Thoracic aorta (tissue), 2 donors: Measurements from ENCODE around the gene CFAP46. TPM values are rescaled to one million over a fixed set of nuclear protein-coding genes. Genes with fewer than 3 reads are reported as not detected.

ENCODE experiments used
- ATAC-seq: fragments of 150-250 bp; one replicate; pipeline ENCODE4 v1.8.0; 2017; ENCODE audit warnings: low read depth; ENCODE audit not compliant: insufficient number of reproducible peaks, low FRiP score
- DNase-seq: peaks from one replicate; pipeline ENCODE4 v3.0.0-alpha.2; 2020; ENCODE audit warnings: low spot score
- H3K27ac ChIP-seq, 2 donors: fragments of 200-600 bp; sonication (generic); 1 replicate in 1 of 2; 2 replicates in 1 of 2; pipeline ENCODE4 v1.5.1; 2016; ENCODE audit warnings: mild to moderate bottlenecking in 2 of 2, moderate library complexity in 2 of 2
- H3K27me3 ChIP-seq: fragments of 200-600 bp; sonication (generic); replicated peaks from 2 replicates; pipeline ENCODE4 v1.6.0; 2016; ENCODE audit warnings: mild to moderate bottlenecking; ENCODE audit not compliant: insufficient read depth
- H3K36me3 ChIP-seq: fragments of 200-600 bp; sonication (generic); one replicate; pipeline ENCODE4 v1.5.1; 2016
- H3K4me1 ChIP-seq, 2 donors: fragments of 200-600 bp; sonication (generic); 1 replicate in 1 of 2; 2 replicates in 1 of 2; pipeline versions ENCODE4 v1.5.1 to v1.6.0; 2016; ENCODE audit warnings: low read depth in 2 of 2, mild to moderate bottlenecking in 1 of 2; ENCODE audit not compliant: control insufficient read depth in 1 of 2
- H3K4me3 ChIP-seq: fragments of 200-600 bp; sonication (generic); 2 replicates; pipeline ENCODE4 v1.5.1; 2016; ENCODE audit warnings: mild to moderate bottlenecking
- H3K9me3 ChIP-seq: fragments of 200-600 bp; sonication (generic); 2 replicates; pipeline ENCODE4 v1.5.1; 2016
- CTCF ChIP-seq: fragments of 200-600 bp; sonication (generic); IDR thresholded peaks from one replicate; pipeline ENCODE4 v1.5.1; 2019; ENCODE audit warnings: antibody characterized with exemption
- total RNA-seq, 2 donors: library from RNA; depleted of rRNA; stranded (reverse); fragments of >200 nt; gene quantifications; one replicate each; pipeline versions ENCODE4 v1.1.0 to v1.2.3, GENCODE V29; 2016

The CFAP46 gene
- total RNA-seq, 2 donors from 2014 or later, result not detected

GRCh38 chr10:132985546-132985900 is 43.2 kb upstream of the CFAP46 start:
- Histone ChIP-seq H3K4me3 (no peak overlapping the region), H3K9me3 (no peaks in the 10 kb centered on the region), H3K36me3 (no peaks in the 10 kb centered on the region), H3K27ac (no peak overlapping the region), H3K27me3 (no peaks in the 10 kb centered on the region), H3K4me1 (no peaks in the 10 kb centered on the region)
- ATAC-seq, result no peak
- TF ChIP-seq CTCF, result no peak
- no peak for DNase-seq

GRCh38 chr10:132984801-132985545 is 42.6 kb upstream of the CFAP46 start:
- no peak for DNase-seq
- no peak overlapping the region for H3K27ac ChIP-seq
- no peaks in the 10 kb centered on the region for H3K4me1 ChIP-seq
- no peak for ATAC-seq
- no peak overlapping the region for H3K4me3 ChIP-seq
- H3K9me3 ChIP-seq, result no peaks in the 10 kb centered on the region
- H3K36me3 ChIP-seq, result no peaks in the 10 kb centered on the region
- H3K27me3 ChIP-seq, result no peaks in the 10 kb centered on the region
- TF ChIP-seq CTCF, result no peak

- no peak for DNase-seq
- no peak for ATAC-seq
- no peak for TF ChIP-seq CTCF
- H3K9me3 ChIP-seq, result no peaks in the 10 kb centered on the region
- no peak overlapping the region for H3K27ac ChIP-seq
- no peaks in the 10 kb centered on the region for H3K27me3 ChIP-seq
- H3K36me3 ChIP-seq, result no peaks in the 10 kb centered on the region
- H3K4me3 ChIP-seq, result no peak overlapping the region
- H3K4me1 ChIP-seq, result no peaks in the 10 kb centered on the region
These were observed 41.6 kb upstream of the CFAP46 start for GRCh38 chr10:132984008-132984295.

GRCh38 chr10:132983252-132984007 is 41.1 kb upstream of the CFAP46 start:
- no peak for TF ChIP-seq CTCF
- Histone ChIP-seq H3K27me3 (no peaks in the 10 kb centered on the region), H3K4me1 (no peaks in the 10 kb centered on the region), H3K4me3 (no peak overlapping the region), H3K9me3 (no peaks in the 10 kb centered on the region), H3K36me3 (no peaks in the 10 kb centered on the region), H3K27ac (no peak overlapping the region)
- DNase-seq, result no peak
- no peak for ATAC-seq

- TF ChIP-seq CTCF, result no peak
- no peaks in the 10 kb centered on the region for H3K36me3 ChIP-seq
- H3K27ac ChIP-seq, result no peak overlapping the region
- no peaks in the 10 kb centered on the region for H3K27me3 ChIP-seq
- ATAC-seq (no peak), DNase-seq (no peak)
- H3K9me3 ChIP-seq, result no peaks in the 10 kb centered on the region
- H3K4me1 ChIP-seq, result no peaks in the 10 kb centered on the region
- no peak overlapping the region for H3K4me3 ChIP-seq
These were observed 40.1 kb upstream of the CFAP46 start for GRCh38 chr10:132982301-132982989.
